T-helper 9 cell (primary cell): ENCODE results near the gene EHD1.

ENCODE experiments used
- DNase-seq: peaks from one replicate; pipeline ENCODE4 v3.0.0-alpha.2; 2020

Gene EHD1

GRCh38 chr11:64871492-64871891, 6.9 kb downstream of the EHD1 start:
- DNase-seq, result no peak

- DNase-seq, result no peak
These were observed 7.4 kb downstream of the EHD1 start for GRCh38 chr11:64870893-64871466.

GRCh38 chr11:64870176-64870892, 8.1 kb downstream of the EHD1 start:
- DNase-seq, result no peak

GRCh38 chr11:64869571-64870175, 8.7 kb downstream of the EHD1 start:
- DNase-seq, result no peak

- peak; percentile 48 for DNase-seq
These were observed 9.4 kb downstream of the EHD1 start for GRCh38 chr11:64868904-64869570.

- DNase-seq, result no peak
These were observed 10.5 kb downstream of the EHD1 start for GRCh38 chr11:64867748-64868462.

GRCh38 chr11:64866173-64866491, 12.3 kb downstream of the EHD1 start:
- no peak for DNase-seq

GRCh38 chr11:64865286-64866172, 12.9 kb downstream of the EHD1 start:
- DNase-seq, result no peak

- DNase-seq, result no peak
These were observed 13.7 kb downstream of the EHD1 start for GRCh38 chr11:64864473-64865285.

GRCh38 chr11:64864135-64864472, 14.3 kb downstream of the EHD1 start:
- DNase-seq, result no peak

GRCh38 chr11:64863391-64864060, 14.9 kb downstream of the EHD1 start:
- no peak for DNase-seq

- DNase-seq, result no peak
These were observed 15.4 kb downstream of the EHD1 start for GRCh38 chr11:64862987-64863390.

- no peak for DNase-seq
These were observed 17.0 kb downstream of the EHD1 start for GRCh38 chr11:64861227-64861975.

GRCh38 chr11:64859542-64860414, 18.6 kb downstream of the EHD1 start:
- DNase-seq, result no peak

GRCh38 chr11:64858467-64859263, 19.8 kb downstream of the EHD1 start:
- DNase-seq, result peak; percentile 53

- DNase-seq, result no peak
These were observed 20.9 kb downstream of the EHD1 start for GRCh38 chr11:64857485-64857884.

- no peak for DNase-seq
These were observed 21.8 kb downstream of the EHD1 start for GRCh38 chr11:64856382-64857227.
